DOHH2 (cell line): Measurements from ENCODE around the gene MCC.

Experiments used
- H3F3A ChIP-seq: fragments of 200-600 bp; sonication (generic), shearing (Covaris generic); 2 replicates; pipeline ENCODE4 v1.6.0; 2016; ENCODE audit warnings: antibody characterized with exemption, mild to moderate bottlenecking; ENCODE audit not compliant: control insufficient read depth, insufficient read depth
- H3K27ac ChIP-seq: fragments of 200-600 bp; sonication (generic); 2 replicates; pipeline ENCODE4 v1.5.1; 2014; ENCODE audit warnings: low read depth, mild to moderate bottlenecking, low read length, moderate library complexity
- H3K27me3 ChIP-seq: fragments of 200-600 bp; sonication (generic); 2 replicates; pipeline ENCODE4 v1.6.1; 2014; ENCODE audit warnings: mild to moderate bottlenecking, low read length, mixed read lengths; ENCODE audit not compliant: control insufficient read depth
- H3K36me3 ChIP-seq: fragments of 200-600 bp; sonication (generic); 2 replicates; pipeline ENCODE4 v1.6.1; 2014; ENCODE audit warnings: mild to moderate bottlenecking, low read length, moderate library complexity, mixed read lengths; ENCODE audit not compliant: control insufficient read depth
- H3K4me1 ChIP-seq: fragments of 200-600 bp; sonication (generic); 2 replicates; pipeline ENCODE4 v1.6.1; 2014; ENCODE audit warnings: mild to moderate bottlenecking, low read length, mixed read lengths; ENCODE audit not compliant: control insufficient read depth
- H3K4me2 ChIP-seq: fragments of 200-600 bp; sonication (generic); 2 replicates; pipeline ENCODE4 v1.6.0; 2014; ENCODE audit warnings: mild to moderate bottlenecking, low read length, moderate library complexity
- H3K4me3 ChIP-seq: fragments of 200-600 bp; sonication (generic); 2 replicates; pipeline ENCODE4 v1.5.1; 2014; ENCODE audit warnings: mild to moderate bottlenecking, low read length, mixed read lengths
- H3K79me2 ChIP-seq: fragments of 200-600 bp; sonication (generic); 2 replicates; pipeline ENCODE4 v1.6.1; 2014; ENCODE audit warnings: mild to moderate bottlenecking, low read length, mixed read lengths; ENCODE audit not compliant: control insufficient read depth
- H3K9me2 ChIP-seq: fragments of 200-600 bp; sonication (generic); replicated peaks from 2 replicates; pipeline ENCODE4 v1.6.1; 2014; ENCODE audit warnings: mild to moderate bottlenecking, low read length, mixed read lengths; ENCODE audit not compliant: control insufficient read depth
- H3K9me3 ChIP-seq: fragments of 200-600 bp; sonication (generic); 2 replicates; pipeline ENCODE4 v1.6.1; 2014; ENCODE audit warnings: antibody characterized with exemption, low read length, mixed read lengths; ENCODE audit not compliant: control insufficient read depth, insufficient read depth
- H4K20me1 ChIP-seq: fragments of 200-600 bp; sonication (generic); 2 replicates; pipeline ENCODE4 v1.6.0; 2014; ENCODE audit warnings: low read depth, mild to moderate bottlenecking, antibody characterized with exemption, low read length, moderate library complexity; ENCODE audit not compliant: control insufficient read depth, insufficient read depth
- CTCF ChIP-seq: fragments of 200-600 bp; sonication (generic); IDR thresholded peaks from one replicate; pipeline ENCODE4 v1.5.1; 2014; ENCODE audit warnings: antibody characterized with exemption, mild to moderate bottlenecking, low read depth, low read length; ENCODE audit not compliant: poor library complexity, severe bottlenecking
- EZH2phosphoT487 ChIP-seq: fragments of 200-600 bp; sonication (generic); IDR thresholded peaks from 2 replicates; pipeline ENCODE4 v1.6.1; 2017; ENCODE audit warnings: borderline replicate concordance, mild to moderate bottlenecking, antibody characterized with exemption, low read length, moderate library complexity, mixed read lengths

MCC gene

GRCh38 chr5:112973904-112974303 lies 514.3 kb downstream of the MCC start:
- peaks cover 23% of the 10 kb centered on the region for H3K79me2 ChIP-seq
- no peak overlapping the region for H3K27ac ChIP-seq
- H3K9me2 ChIP-seq: no peaks in the 10 kb centered on the region
- TF ChIP-seq CTCF (no peak), EZH2phosphoT487 (no peak)
- H3K9me3 ChIP-seq: no peaks in the 10 kb centered on the region
- no peak overlapping the region for H3K4me3 ChIP-seq
- H3K4me1 ChIP-seq: peaks cover 34% of the 10 kb centered on the region
- no peaks in the 10 kb centered on the region for H3F3A ChIP-seq
- H3K36me3 ChIP-seq: peaks cover 14% of the 10 kb centered on the region
- peaks cover 10% of the 10 kb centered on the region; the same call in 1 of the 2 replicates for H4K20me1 ChIP-seq
- H3K4me2 ChIP-seq: no peak overlapping the region
- no peaks in the 10 kb centered on the region for H3K27me3 ChIP-seq

- Histone ChIP-seq H3F3A (no peaks in the 10 kb centered on the region), H3K9me3 (no peaks in the 10 kb centered on the region), H3K4me1 (peaks cover 25% of the 10 kb centered on the region), H3K27me3 (no peaks in the 10 kb centered on the region), H4K20me1 (peaks cover 3% of the 10 kb centered on the region; the same call in 1 of the 2 replicates), H3K27ac (no peak overlapping the region), H3K4me3 (no peak overlapping the region), H3K9me2 (no peaks in the 10 kb centered on the region), H3K79me2 (peaks cover 14% of the 10 kb centered on the region), H3K4me2 (no peak overlapping the region), H3K36me3 (peaks cover 6% of the 10 kb centered on the region; the same call in 1 of the 2 replicates)
- TF ChIP-seq EZH2phosphoT487: no peak
- TF ChIP-seq CTCF: no peak
Observed at GRCh38 chr5:112973036-112973435, 515.2 kb downstream of the MCC start.
